HG02885 (cell line): ENCODE results near the gene TEX19.

ENCODE experiments used
- ATAC-seq: cut with Tn5 transposase; IDR thresholded peaks from one replicate; pipeline ENCODE4 v1.9.1; 2021; ENCODE audit warnings: mild to moderate bottlenecking; ENCODE audit not compliant: unreplicated experiment, poor library complexity

Gene TEX19

GRCh38 chr17:82320956-82321927, 37.8 kb upstream of the TEX19 start:
- ATAC-seq, result no peak

- ATAC-seq, result no peak
These were observed 37.0 kb upstream of the TEX19 start for GRCh38 chr17:82321947-82322466.

GRCh38 chr17:82322526-82323453, 36.3 kb upstream of the TEX19 start:
- no peak for ATAC-seq

- ATAC-seq, result no peak
These were observed 35.4 kb upstream of the TEX19 start for GRCh38 chr17:82323514-82324234.

- no peak for ATAC-seq
These were observed 34.3 kb upstream of the TEX19 start for GRCh38 chr17:82324566-82325285.

- no peak for ATAC-seq
These were observed 33.5 kb upstream of the TEX19 start for GRCh38 chr17:82325286-82326180.

GRCh38 chr17:82327289-82327688, 31.8 kb upstream of the TEX19 start:
- ATAC-seq, result no peak

- no peak for ATAC-seq
These were observed 31.3 kb upstream of the TEX19 start for GRCh38 chr17:82327757-82328140.

- no peak for ATAC-seq
These were observed 30.7 kb upstream of the TEX19 start for GRCh38 chr17:82328141-82328993.

- ATAC-seq, result no peak
These were observed 30.0 kb upstream of the TEX19 start for GRCh38 chr17:82328994-82329507.

- no peak for ATAC-seq
These were observed 29.2 kb upstream of the TEX19 start for GRCh38 chr17:82329683-82330321.

- ATAC-seq, result no peak
These were observed 28.5 kb upstream of the TEX19 start for GRCh38 chr17:82330322-82331239.

- no peak for ATAC-seq
These were observed 27.6 kb upstream of the TEX19 start for GRCh38 chr17:82331345-82331939.

- ATAC-seq, result no peak
These were observed 26.3 kb upstream of the TEX19 start for GRCh38 chr17:82332669-82333278.
